ENCODE data around the gene LPAR3. TPM values are rescaled to one million over a fixed set of nuclear protein-coding genes. Genes with fewer than 3 reads are reported as not detected.
A peak's percentile ranks its signal among the peaks of the same experiment; 100 is the strongest.

The LPAR3 gene
- polyA plus RNA-seq, 3 donors, result not detected

- Histone ChIP-seq H2AFZ (ENCODE audit: insufficient read depth, low read depth, low read length, poor library complexity, severe bottlenecking) (no peak overlapping the region), H3K27me3 (ENCODE audit: control insufficient read depth in 2 of 2, insufficient read depth in 2 of 2, low read length in 2 of 2) (no peaks in the 10 kb centered on the region), H3K79me2 (ENCODE audit: insufficient read depth, low read length) (no peaks in the 10 kb centered on the region), H4K20me1 (ENCODE audit: insufficient read depth, low read length) (no peaks in the 10 kb centered on the region), H3K4me1 (ENCODE audit: control insufficient read depth in 1 of 2, insufficient read depth in 2 of 2, low read length in 2 of 2) (peaks cover 21 to 22% of the 10 kb centered on the region in 2 donors), H3K36me3 (replicated peaks in 1 of 2; ENCODE audit: control insufficient read depth in 1 of 2, insufficient read depth in 2 of 2, low read length in 2 of 2) (no peaks in the 10 kb centered on the region), H3K4me3 (replicated peaks in 1 of 3; ENCODE audit: low read depth in 2 of 3, low read length in 3 of 3) (no peak overlapping the region), H3K27ac (ENCODE audit: low read depth in 1 of 2, low read length in 2 of 2) (peak overlapping the region; percentile 84 to 86), H3K4me2 (replicated peaks; ENCODE audit: extremely low read depth, low read length, poor library complexity, severe bottlenecking) (no peak overlapping the region), H3K9me3 (replicated peaks in 1 of 2; ENCODE audit: control insufficient read depth in 1 of 2, insufficient read depth in 1 of 2, low read length in 2 of 2) (no peaks in the 10 kb centered on the region), H3K9ac (ENCODE audit: insufficient read depth, low read length, poor library complexity, severe bottlenecking) (no peak overlapping the region)
- intact Hi-C loops (cut with micrococcal nuclease), result no loop called here
- 50% methylated on average over 1 of the region's 2 CpGs for WGBS (ENCODE audit: insufficient coverage)
- Mint-ChIP-seq H3K27ac (peak overlapping the region; percentile 94 to 100 (median 99)), H3K9me3 (peaks cover 0 to 8% (median 2%) of the 10 kb centered on the region in 7 donors), H3K4me3 (peak overlapping the region; percentile 2 to 46), H3K4me1 (peaks cover 33% of the 10 kb centered on the region), H3K36me3 (peaks cover 3 to 5% of the 10 kb centered on the region in 2 donors), H3K27me3 (ENCODE audit: low read depth in 3 of 3) (peaks cover 5 to 12% (median 11%) of the 10 kb centered on the region in 3 donors)
- TF ChIP-seq, protein P1, sequence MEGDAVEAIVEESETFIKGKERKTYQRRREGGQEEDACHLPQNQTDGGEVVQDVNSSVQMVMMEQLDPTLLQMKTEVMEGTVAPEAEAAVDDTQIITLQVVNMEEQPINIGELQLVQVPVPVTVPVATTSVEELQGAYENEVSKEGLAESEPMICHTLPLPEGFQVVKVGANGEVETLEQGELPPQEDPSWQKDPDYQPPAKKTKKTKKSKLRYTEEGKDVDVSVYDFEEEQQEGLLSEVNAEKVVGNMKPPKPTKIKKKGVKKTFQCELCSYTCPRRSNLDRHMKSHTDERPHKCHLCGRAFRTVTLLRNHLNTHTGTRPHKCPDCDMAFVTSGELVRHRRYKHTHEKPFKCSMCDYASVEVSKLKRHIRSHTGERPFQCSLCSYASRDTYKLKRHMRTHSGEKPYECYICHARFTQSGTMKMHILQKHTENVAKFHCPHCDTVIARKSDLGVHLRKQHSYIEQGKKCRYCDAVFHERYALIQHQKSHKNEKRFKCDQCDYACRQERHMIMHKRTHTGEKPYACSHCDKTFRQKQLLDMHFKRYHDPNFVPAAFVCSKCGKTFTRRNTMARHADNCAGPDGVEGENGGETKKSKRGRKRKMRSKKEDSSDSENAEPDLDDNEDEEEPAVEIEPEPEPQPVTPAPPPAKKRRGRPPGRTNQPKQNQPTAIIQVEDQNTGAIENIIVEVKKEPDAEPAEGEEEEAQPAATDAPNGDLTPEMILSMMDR (IDR thresholded peaks at IDR 0.05), result no peak
- DNase-seq, result peak; percentile 89 to 98 (median 97)
These were observed 39.0 kb downstream of the LPAR3 start for GRCh38 chr1:84853741-84854721.

DNA sequence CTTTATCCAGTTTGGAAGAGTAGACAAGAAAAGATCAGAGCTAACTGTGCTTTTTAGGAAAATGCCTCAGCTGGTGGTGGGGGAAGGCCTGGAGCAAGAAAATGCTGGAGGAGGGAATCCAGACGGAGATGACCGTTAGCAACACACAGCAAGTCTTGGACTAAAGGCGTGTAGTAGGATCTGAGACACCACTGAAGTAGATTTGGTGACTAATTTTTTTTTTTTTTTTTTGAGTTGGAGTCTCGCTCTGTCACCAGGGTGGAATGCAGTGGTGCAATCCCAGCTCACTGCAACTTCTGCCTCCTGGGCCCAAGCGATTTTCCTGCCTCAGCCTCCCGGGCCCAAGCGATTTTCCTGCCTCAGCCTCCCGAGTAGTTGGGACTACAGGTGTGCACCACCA, 41.2 kb downstream of the LPAR3 start:
- no peaks in the 10 kb centered on the region for H3K79me2 ChIP-seq (ENCODE audit: insufficient read depth, low read length)
- Mint-ChIP-seq H3K9me3 (peaks cover 0 to 8% (median 2%) of the 10 kb centered on the region in 7 donors), H3K4me3 (no peak overlapping the region), H3K4me1 (peaks cover 33% of the 10 kb centered on the region), H3K36me3 (peaks cover 3 to 5% of the 10 kb centered on the region in 2 donors), H3K27me3 (ENCODE audit: low read depth in 3 of 3) (peaks cover 5 to 14% (median 11%) of the 10 kb centered on the region in 3 donors), H3K27ac (peak overlapping the region in 3 of 7 donors; percentile 59 to 99 (median 82))
- intact Hi-C loops (cut with micrococcal nuclease), result no loop called here
- no peak overlapping the region for H3K4me2 ChIP-seq (replicated peaks; ENCODE audit: extremely low read depth, low read length, poor library complexity, severe bottlenecking)
- no peak overlapping the region for H3K27ac ChIP-seq (ENCODE audit: low read depth in 1 of 2, low read length in 2 of 2)
- H3K9ac ChIP-seq (ENCODE audit: insufficient read depth, low read length, poor library complexity, severe bottlenecking), result no peak overlapping the region
- TF ChIP-seq, protein P1 (IDR thresholded peaks at IDR 0.05), result no peak
- H3K9me3 ChIP-seq (replicated peaks in 1 of 2; ENCODE audit: control insufficient read depth in 1 of 2, insufficient read depth in 1 of 2, low read length in 2 of 2), result no peaks in the 10 kb centered on the region
- H3K4me1 ChIP-seq (ENCODE audit: control insufficient read depth in 1 of 2, insufficient read depth in 2 of 2, low read length in 2 of 2), result peaks cover 21 to 22% of the 10 kb centered on the region in 2 donors
- H3K36me3 ChIP-seq (replicated peaks in 1 of 2; ENCODE audit: control insufficient read depth in 1 of 2, insufficient read depth in 2 of 2, low read length in 2 of 2), result no peaks in the 10 kb centered on the region
- H4K20me1 ChIP-seq (ENCODE audit: insufficient read depth, low read length), result no peaks in the 10 kb centered on the region
- 81% methylated on average over 6 of the region's 8 CpGs for WGBS (ENCODE audit: insufficient coverage)
- no peak overlapping the region for H3K4me3 ChIP-seq (replicated peaks in 1 of 3; ENCODE audit: low read depth in 2 of 3, low read length in 3 of 3)
- no peak overlapping the region for H2AFZ ChIP-seq (ENCODE audit: insufficient read depth, low read depth, low read length, poor library complexity, severe bottlenecking)
- H3K27me3 ChIP-seq (ENCODE audit: control insufficient read depth in 2 of 2, insufficient read depth in 2 of 2, low read length in 2 of 2), result no peaks in the 10 kb centered on the region
- DNase-seq, result peak in 2 of 3 donors; percentile 38 to 49

All from CD14-positive monocyte (primary cell).